Jurkat, Clone E6-1 (cell line): Measurements from ENCODE around the gene ANTXR2.

ENCODE experiments used
- DNase-seq: peaks from one replicate; pipeline ENCODE4 v3.0.0-alpha.2; 2011; ENCODE audit warnings: low read depth, low spot score
- H3K4me3 ChIP-seq: 2 replicates; pipeline ENCODE4 v1.5.1; 2011; ENCODE audit warnings: mild to moderate bottlenecking, low read length, control low read depth, moderate library complexity

Gene ANTXR2

GRCh38 chr4:79856196-79856595 lies 216.8 kb downstream of the ANTXR2 start:
- no peak overlapping the region for H3K4me3 ChIP-seq
- no peak for DNase-seq

- no peak overlapping the region for H3K4me3 ChIP-seq
- no peak for DNase-seq
These were observed 218.1 kb downstream of the ANTXR2 start for GRCh38 chr4:79854856-79855502.

- DNase-seq: no peak
- H3K4me3 ChIP-seq: no peak overlapping the region
These were observed 220.7 kb downstream of the ANTXR2 start for GRCh38 chr4:79852305-79852730.

GRCh38 chr4:79851625-79852304 lies 221.3 kb downstream of the ANTXR2 start:
- no peak overlapping the region for H3K4me3 ChIP-seq
- no peak for DNase-seq
